GM12878 (cell line): ENCODE measurements around the gene TAGLN. TPM values are rescaled to one million over a fixed set of nuclear protein-coding genes. Genes with fewer than 3 reads are reported as not detected.
A peak's percentile ranks its signal among the peaks of the same experiment; 100 is the strongest.

Experiments
- ATAC-seq: fragments of 200-7000 bp; cut with Tn5 transposase; 3 replicates; pipeline ENCODE4 v1.9.1; 2020; ENCODE audit warnings: mild to moderate bottlenecking, moderate library complexity
- BruUV-seq: library from RNA; stranded (reverse); fragments of 400-500 nt; replicated peaks from 2 replicates; lab custom pipeline; 2021; lab: Mats Ljungman, UMichigan
- CTCF ChIA-PET: fragments of 300-600 bp; sonication (Branson Sonifier 250); formaldehyde crosslinking; extraction: SDS; loops from one replicate; lab custom pipeline; 2021; ENCODE audit warnings: inconsistent platforms; lab: Yijun Ruan, JAX
- POLR2A ChIA-PET: fragments of 350-600 bp; formaldehyde crosslinking; extraction: SDS; loops from one replicate; lab custom pipeline; 2021; ENCODE audit warnings: inconsistent platforms; lab: Charles Lee
- RAD21 ChIA-PET: fragments of 300-600 bp; sonication (Branson Sonifier 250); formaldehyde crosslinking; loops from one replicate; lab custom pipeline; 2023; ENCODE audit warnings: antibody characterized with exemption; ENCODE audit not compliant: unreplicated experiment; lab: Charles Lee
- SMC1A ChIA-PET: fragments of 300-600 bp; sonication (Branson Sonifier 250); formaldehyde crosslinking; loops from one replicate; lab custom pipeline; 2023; ENCODE audit not compliant: unreplicated experiment, uncharacterized antibody; lab: Charles Lee
- DNase-seq: peaks from one replicate; pipeline ENCODE4 v3.0.0-alpha.2; 2011; ENCODE audit warnings: low read depth, low spot score
- FAIRE-seq: peaks from 3 replicates; lab custom pipeline; 2011; peaks lifted over from hg19 to GRCh38; lab: Jason Lieb, UNC
- H2AFZ ChIP-seq: 2 replicates; pipeline ENCODE4 v1.6.0; 2011; ENCODE audit warnings: low read depth, low read length, control low read depth; ENCODE audit not compliant: control insufficient read depth
- H3K27ac ChIP-seq: 2 replicates; pipeline ENCODE4 v1.5.1; 2011; ENCODE audit warnings: control low read depth; ENCODE audit not compliant: control insufficient read depth, insufficient read depth
- H3K27me3 ChIP-seq, 2 experiments: replicated peaks in 1 of 2; 2 replicates each; pipeline versions ENCODE4 v1.6.0 to v1.6.1; 2011; ENCODE audit warnings: low read length in 1 of 2; ENCODE audit not compliant: control insufficient read depth in 2 of 2, insufficient read depth in 2 of 2
- H3K36me3 ChIP-seq, 2 experiments: 2 replicates each; pipeline ENCODE4 v1.5.1; 2011; ENCODE audit warnings: low read length in 1 of 2; ENCODE audit not compliant: control insufficient read depth in 2 of 2, insufficient read depth in 2 of 2
- H3K4me1 ChIP-seq: 2 replicates; pipeline ENCODE4 v1.6.1; 2011; ENCODE audit warnings: mild to moderate bottlenecking, low read length, moderate library complexity, mixed read lengths; ENCODE audit not compliant: control insufficient read depth, insufficient read depth
- H3K4me2 ChIP-seq: 2 replicates; pipeline ENCODE4 v1.6.0; 2011; ENCODE audit warnings: control low read depth; ENCODE audit not compliant: control insufficient read depth, insufficient read depth
- H3K4me3 ChIP-seq: fragments of 200-600 bp; sonication (generic); 2 replicates; pipeline ENCODE4 v1.5.1; 2016
- H3K79me2 ChIP-seq: 2 replicates; pipeline ENCODE4 v1.6.0; 2011; ENCODE audit warnings: low read length; ENCODE audit not compliant: control insufficient read depth, insufficient read depth
- H3K9ac ChIP-seq: 2 replicates; pipeline ENCODE4 v1.8.0; 2011; ENCODE audit warnings: low read length, control low read depth, mixed read lengths; ENCODE audit not compliant: control insufficient read depth, insufficient read depth
- H3K9me3 ChIP-seq: replicated peaks from 3 replicates; pipeline ENCODE4 v1.5.1; 2011; ENCODE audit warnings: mild to moderate bottlenecking, low read length; ENCODE audit not compliant: control insufficient read depth, insufficient read depth
- H4K20me1 ChIP-seq: 2 replicates; pipeline ENCODE4 v1.6.0; 2011; ENCODE audit not compliant: control insufficient read depth, insufficient read depth
- CHD1 ChIP-seq: IDR thresholded peaks from 2 replicates; pipeline ENCODE4 v1.6.1; 2012; ENCODE audit warnings: low read depth, low read length, improper control_type of control experiment
- PAX8 ChIP-seq: fragments of 450-650 bp; IDR thresholded peaks from 2 replicates; pipeline ENCODE4 v1.6.1; 2017; ENCODE audit warnings: mild to moderate bottlenecking, moderate library complexity
- WGBS: methylation state at CpG from one replicate; pipeline ENCODE4 v1.1.6; 2016; ENCODE audit warnings: low lambda C conversion rate; ENCODE audit not compliant: insufficient replicate concordance, insufficient coverage; ENCODE audit errors: missing lambda C conversion rate; 5-methylcytosine and 5-hydroxymethylcytosine counted together
- in situ Hi-C: fragments of 300-500 bp; cut with MboI; formaldehyde crosslinking; loops from 9 replicates; pipeline ENCODE4 v1.14.3; 2018; ENCODE audit warnings: mixed read lengths
- intact Hi-C: fragments of 100-400 bp; cut with micrococcal nuclease; formaldehyde crosslinking; loops from one replicate; pipeline ENCODE4 v1.14.2; 2022; ENCODE audit not compliant: unreplicated experiment
- polyA plus RNA-seq, 11 experiments: library from polyadenylated mRNA; depleted of rRNA in 4 of 11; unstranded in 6 of 11; stranded (reverse) in 5 of 11; fragments of >200 nt; fragmentation: Nextera tagmentation in 4 of 11; fragmentation: Illumina TruSeq in 1 of 11; extraction: Ambion mirVana in 4 of 11; extraction: Trizol in 1 of 11; gene quantifications; 1 replicate in 1 of 11; 2 replicates in 10 of 11; pipeline versions ENCODE4 v1.2.1 to v1.2.3, GENCODE V29; 2011 to 2016; ENCODE audit warnings: inconsistent platforms in 2 of 11, missing spikeins in 2 of 11, low read depth in 1 of 11
- total RNA-seq, 4 experiments: library from RNA; depleted of rRNA in 3 of 4; stranded (reverse); fragments of >200 nt in 3 of 4; fragmentation: Illumina TruSeq in 1 of 4; extraction: Trizol in 1 of 4; gene quantifications; 2 replicates each; pipeline versions ENCODE4 v1.2.1 to v1.2.3, GENCODE V29; 2013 to 2021
- TF ChIP-seq, protein P1 (sequence below): fragments of 450-650 bp; IDR thresholded peaks from 2 replicates; pipeline ENCODE4 v1.6.1; 2018; ENCODE audit warnings: mild to moderate bottlenecking, low read depth, moderate library complexity; ENCODE audit not compliant: partially characterized antibody

The TAGLN gene
- total and polyA plus RNA-seq, 10 of the 15 experiments (the other 5 are each of a cell fraction or from before 2014, with no cell fraction given), result 0.26 to 4.6 (median 1.7) TPM

DNA sequence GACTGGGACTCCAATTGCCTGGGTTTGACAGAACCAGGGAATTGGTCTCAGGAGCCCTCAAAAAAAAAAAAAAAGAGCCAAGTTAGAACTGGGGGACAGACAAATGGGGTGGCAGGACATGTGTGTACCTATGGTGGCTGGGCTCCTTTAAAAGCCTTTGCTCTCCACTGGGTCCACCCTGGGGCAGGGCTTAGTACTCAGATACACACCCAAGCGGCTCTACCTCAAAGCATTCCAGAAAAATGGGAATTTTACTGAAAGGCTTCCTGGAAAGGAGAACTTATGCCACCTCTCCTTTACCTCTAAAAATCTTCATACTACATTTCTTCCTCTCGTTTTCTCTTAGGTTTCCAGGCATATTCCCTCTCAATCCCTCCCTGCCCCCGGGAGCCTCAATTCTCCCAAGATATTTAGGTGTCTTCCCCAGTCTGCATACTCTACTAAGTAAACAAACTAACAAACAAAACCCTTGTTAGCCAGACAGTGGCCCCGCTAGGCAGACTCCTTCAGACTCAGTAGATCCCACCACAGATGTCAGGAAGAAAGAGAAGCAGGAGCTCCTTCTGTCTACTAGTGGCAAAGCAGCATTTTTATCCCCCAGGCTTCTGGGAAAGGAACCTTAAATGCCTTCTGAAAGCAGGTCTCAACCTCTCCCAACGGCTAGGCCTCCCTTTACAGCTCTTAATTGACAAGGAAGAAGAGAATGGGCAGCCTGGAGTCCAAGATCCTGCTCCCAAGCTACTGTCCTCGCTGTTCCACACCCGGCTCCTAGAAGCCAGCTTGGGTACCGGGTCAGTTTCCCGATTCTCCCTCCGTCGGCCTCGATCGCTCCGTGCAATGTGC lies 32.0 kb downstream of the TAGLN start:
- H4K20me1 ChIP-seq, result no peaks in the 10 kb centered on the region
- ATAC-seq (peak; percentile 27), DNase-seq (no peak), FAIRE-seq (no peak)
- H3K9me3 ChIP-seq, result no peaks in the 10 kb centered on the region
- peak overlapping the region; percentile 88; the same call in 1 of the 2 replicates for H2AFZ ChIP-seq
- BruUV-seq, result no TSS peak
- in situ Hi-C loops, result no loop called here
- 2% methylated on average over 14 of the region's 14 CpGs for WGBS
- H3K36me3 ChIP-seq, result peaks cover 9 to 16% of the 10 kb centered on the region in 2 experiments; a peak in 3 of 4 replicates
- RAD21 ChIA-PET, result interaction anchor here (0.7 to 9.9 kb wide), 11 partner anchors 15 to 586 kb away, joined by 3 to 159 read pairs (median 3); partner anchors contain the start of genes BACE1, CEP164, SIDT2 and SIK3
- CTCF ChIA-PET, result interaction anchor here (0.7 to 17.3 kb wide), 15 partner anchors 10 to 586 kb away, joined by 3 to 422 read pairs (median 4); partner anchors contain the start of genes CEP164, PAFAH1B2 and SIDT2
- POLR2A ChIA-PET, result interaction anchor here (0.5 to 3.6 kb wide), 6 partner anchors 52 to 717 kb away, joined by 3 to 51 read pairs (median 4); partner anchors contain the start of gene SIDT2
- SMC1A ChIA-PET, result interaction anchor here (0.6 to 12.2 kb wide), 15 partner anchors 11 to 586 kb away, joined by 3 to 187 read pairs (median 4); partner anchors contain the start of genes CEP164, PAFAH1B2 and SIDT2
- peak overlapping the region; percentile 87 for H3K4me3 ChIP-seq
- TF ChIP-seq CHD1 (0 out of 2 replicates have a peak, but pooled peaks have one; percentile 54), PAX8 (no peak)
- TF ChIP-seq, protein P1, sequence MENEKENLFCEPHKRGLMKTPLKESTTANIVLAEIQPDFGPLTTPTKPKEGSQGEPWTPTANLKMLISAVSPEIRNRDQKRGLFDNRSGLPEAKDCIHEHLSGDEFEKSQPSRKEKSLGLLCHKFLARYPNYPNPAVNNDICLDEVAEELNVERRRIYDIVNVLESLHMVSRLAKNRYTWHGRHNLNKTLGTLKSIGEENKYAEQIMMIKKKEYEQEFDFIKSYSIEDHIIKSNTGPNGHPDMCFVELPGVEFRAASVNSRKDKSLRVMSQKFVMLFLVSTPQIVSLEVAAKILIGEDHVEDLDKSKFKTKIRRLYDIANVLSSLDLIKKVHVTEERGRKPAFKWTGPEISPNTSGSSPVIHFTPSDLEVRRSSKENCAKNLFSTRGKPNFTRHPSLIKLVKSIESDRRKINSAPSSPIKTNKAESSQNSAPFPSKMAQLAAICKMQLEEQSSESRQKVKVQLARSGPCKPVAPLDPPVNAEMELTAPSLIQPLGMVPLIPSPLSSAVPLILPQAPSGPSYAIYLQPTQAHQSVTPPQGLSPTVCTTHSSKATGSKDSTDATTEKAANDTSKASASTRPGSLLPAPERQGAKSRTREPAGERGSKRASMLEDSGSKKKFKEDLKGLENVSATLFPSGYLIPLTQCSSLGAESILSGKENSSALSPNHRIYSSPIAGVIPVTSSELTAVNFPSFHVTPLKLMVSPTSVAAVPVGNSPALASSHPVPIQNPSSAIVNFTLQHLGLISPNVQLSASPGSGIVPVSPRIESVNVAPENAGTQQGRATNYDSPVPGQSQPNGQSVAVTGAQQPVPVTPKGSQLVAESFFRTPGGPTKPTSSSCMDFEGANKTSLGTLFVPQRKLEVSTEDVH, result no peak
- peaks cover 46% of the 10 kb centered on the region for H3K79me2 ChIP-seq
- H3K27ac ChIP-seq, result peak overlapping the region; percentile 87
- H3K4me2 ChIP-seq, result peak overlapping the region; percentile 91
- H3K4me1 ChIP-seq, result peaks cover 9% of the 10 kb centered on the region
- no peaks in the 10 kb centered on the region for H3K27me3 ChIP-seq
- intact Hi-C loops, result loop anchor here (5.0 kb wide), 1 partner anchor 586 kb away; no protein-coding TSS in a partner anchor
- peak overlapping the region; percentile 93 for H3K9ac ChIP-seq
